ENCODE results near the gene FLCN.
A peak's percentile ranks its signal among the peaks of the same experiment; 100 is the strongest.

FLCN gene

GRCh38 chr17:17171186-17171585 lies 65.8 kb downstream of the FLCN start:
- no peak for DNase-seq (ENCODE audit: low spot score)
- no peak for TF ChIP-seq CTCF (conservative IDR thresholded peaks at IDR 0.05; ENCODE audit: low read depth)
- H3K27ac ChIP-seq = peak overlapping the region; percentile 88
- ChIA-PET CTCF (no interaction called here), POLR2A (ENCODE audit: low non-redundant PET) (interaction anchor here (0.6 kb wide), 1 partner anchor 51 kb away, joined by 4 read pairs; no protein-coding TSS in a partner anchor)

GRCh38 chr17:17170346-17170985 lies 66.5 kb downstream of the FLCN start:
- H3K27ac ChIP-seq = peak overlapping the region; percentile 88
- ChIA-PET POLR2A (ENCODE audit: low non-redundant PET) (no interaction called here), CTCF (interaction anchor here (0.5 to 0.6 kb wide), 2 partner anchors 16 to 32 kb away, joined by 3 to 4 read pairs; no protein-coding TSS in a partner anchor)
- peak; percentile 34 for DNase-seq (ENCODE audit: low spot score)
- TF ChIP-seq CTCF (conservative IDR thresholded peaks at IDR 0.05; ENCODE audit: low read depth) = no peak

- no peak for DNase-seq (ENCODE audit: low spot score)
- POLR2A ChIA-PET (ENCODE audit: low non-redundant PET) = interaction anchor here (0.6 kb wide), 1 partner anchor 167 kb away, joined by 4 read pairs; no protein-coding TSS in a partner anchor
- no peak for TF ChIP-seq CTCF (conservative IDR thresholded peaks at IDR 0.05; ENCODE audit: low read depth)
- peak overlapping the region; percentile 88 for H3K27ac ChIP-seq
- CTCF ChIA-PET = interaction anchor here (0.6 to 0.8 kb wide), 2 partner anchors 27 to 30 kb away, joined by 3 read pairs; no protein-coding TSS in a partner anchor
These were observed 67.6 kb downstream of the FLCN start for GRCh38 chr17:17169396-17169795.

GRCh38 chr17:17168401-17168800 lies 68.6 kb downstream of the FLCN start:
- no peak for TF ChIP-seq CTCF (conservative IDR thresholded peaks at IDR 0.05; ENCODE audit: low read depth)
- DNase-seq (ENCODE audit: low spot score) = no peak
- H3K27ac ChIP-seq = peak overlapping the region; percentile 88
- ChIA-PET CTCF (interaction anchor here (1.0 kb wide), 1 partner anchor 20 kb away, joined by 4 read pairs; no protein-coding TSS in a partner anchor), POLR2A (ENCODE audit: low non-redundant PET) (no interaction called here)

GRCh38 chr17:17167986-17168385 lies 69.0 kb downstream of the FLCN start:
- TF ChIP-seq CTCF (conservative IDR thresholded peaks at IDR 0.05; ENCODE audit: low read depth) = no peak
- DNase-seq (ENCODE audit: low spot score) = no peak
- peak overlapping the region; percentile 88 for H3K27ac ChIP-seq
- CTCF ChIA-PET = interaction anchor here (1.0 kb wide), 1 partner anchor 19 kb away, joined by 4 read pairs; no protein-coding TSS in a partner anchor
- POLR2A ChIA-PET (ENCODE audit: low non-redundant PET) = no interaction called here

- ChIA-PET CTCF (interaction anchor here (1.0 kb wide), 1 partner anchor 19 kb away, joined by 4 read pairs; no protein-coding TSS in a partner anchor), POLR2A (ENCODE audit: low non-redundant PET) (no interaction called here)
- DNase-seq (ENCODE audit: low spot score) = no peak
- no peak for TF ChIP-seq CTCF (conservative IDR thresholded peaks at IDR 0.05; ENCODE audit: low read depth)
- H3K27ac ChIP-seq = peak overlapping the region; percentile 88
These were observed 69.6 kb downstream of the FLCN start for GRCh38 chr17:17167356-17167755.
